NCI-H526 treated with DMSO at 0.1 percent for 48 hours (cell line): ENCODE data around the gene RNU6-1.

Experiments used
- DNase-seq: peaks from one replicate; lab custom pipeline; 2025; lab: John Stamatoyannopoulos, UW

The RNU6-1 gene

DNA sequence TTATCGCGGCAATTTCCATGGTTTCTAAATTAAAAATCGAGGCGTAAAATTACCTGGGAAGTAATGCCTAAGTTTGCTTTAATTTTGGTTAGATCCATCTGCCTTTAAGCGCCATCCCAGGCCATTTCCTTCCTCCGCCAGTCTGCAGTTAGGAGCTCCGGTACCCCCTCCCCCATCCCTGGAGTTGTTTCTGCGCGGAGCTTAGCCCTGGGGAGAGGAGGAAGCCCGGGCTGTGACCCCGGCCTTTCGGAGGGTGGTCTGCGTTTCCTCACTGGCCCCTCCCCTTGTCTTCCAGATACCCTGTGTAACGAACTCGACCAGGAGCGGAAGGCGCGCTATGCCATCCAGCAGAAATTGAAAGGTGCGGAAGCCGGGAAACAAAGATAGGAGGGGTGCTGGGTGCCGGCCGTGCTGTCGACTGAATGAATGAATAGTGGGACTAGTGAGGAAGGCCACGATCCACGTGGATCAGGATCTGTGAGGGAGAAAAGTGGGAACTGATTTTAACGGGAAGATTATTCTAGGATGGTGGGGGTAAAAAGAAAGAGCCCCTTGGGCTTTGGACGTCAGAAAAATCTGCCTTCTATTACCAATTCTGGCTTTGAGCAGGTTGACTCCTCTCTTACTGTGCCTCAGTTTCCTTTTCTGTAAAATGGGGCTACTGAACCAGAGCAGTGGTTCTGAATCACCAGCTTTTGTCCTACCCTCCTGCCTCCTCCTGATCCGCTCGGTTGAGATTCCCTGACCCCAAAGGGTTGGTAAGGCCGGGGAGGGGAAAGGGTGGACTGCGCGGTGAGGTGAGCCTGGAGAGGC is 6.7 kb downstream of the RNU6-1 start:
- DNase-seq = no peak

DNA sequence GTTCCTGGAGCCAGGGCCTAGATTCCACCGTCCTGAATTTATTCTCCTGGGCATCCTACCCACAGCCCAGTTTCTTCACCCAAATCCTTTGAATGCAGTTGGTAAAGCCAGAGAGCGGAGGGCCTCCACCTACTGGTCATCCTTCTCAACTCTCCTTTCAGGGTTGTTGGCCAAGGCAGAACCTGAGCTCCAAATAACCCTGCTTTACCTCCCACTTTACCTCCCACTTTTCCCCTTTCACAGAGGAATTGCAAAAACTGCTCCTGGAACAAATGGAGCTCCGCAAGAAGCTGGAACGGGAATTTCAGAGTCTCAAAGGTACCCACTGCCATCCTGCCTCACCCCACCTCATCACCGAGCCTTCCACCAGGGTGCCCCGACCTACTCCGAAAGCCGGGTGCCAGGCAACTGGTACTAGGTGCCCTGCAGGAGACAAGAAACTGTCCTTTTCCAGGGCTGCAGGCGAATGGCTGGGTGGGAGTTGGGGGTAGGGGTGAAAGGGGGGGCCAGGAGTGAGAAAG is 7.8 kb downstream of the RNU6-1 start:
- no peak for DNase-seq

DNA sequence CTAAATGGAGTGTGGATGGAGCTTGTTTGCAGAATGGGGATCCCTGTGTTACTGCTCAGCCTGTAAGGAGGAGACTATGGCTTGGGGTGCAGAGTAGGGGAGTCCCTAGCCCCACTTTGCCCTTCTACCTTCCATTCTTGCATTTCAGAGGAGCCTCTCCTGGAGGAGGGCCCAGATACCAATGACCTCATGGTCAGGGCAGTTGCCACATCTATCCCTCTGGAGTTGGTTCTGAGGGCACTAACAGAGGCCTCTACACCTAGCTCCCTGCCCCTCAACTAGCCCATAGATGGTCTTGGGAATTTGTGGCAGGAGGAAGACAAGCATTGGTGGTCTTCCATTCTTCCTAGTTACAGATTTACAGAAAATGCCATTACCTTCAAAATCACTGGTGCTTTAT is 8.5 kb downstream of the RNU6-1 start:
- DNase-seq = no peak

DNA sequence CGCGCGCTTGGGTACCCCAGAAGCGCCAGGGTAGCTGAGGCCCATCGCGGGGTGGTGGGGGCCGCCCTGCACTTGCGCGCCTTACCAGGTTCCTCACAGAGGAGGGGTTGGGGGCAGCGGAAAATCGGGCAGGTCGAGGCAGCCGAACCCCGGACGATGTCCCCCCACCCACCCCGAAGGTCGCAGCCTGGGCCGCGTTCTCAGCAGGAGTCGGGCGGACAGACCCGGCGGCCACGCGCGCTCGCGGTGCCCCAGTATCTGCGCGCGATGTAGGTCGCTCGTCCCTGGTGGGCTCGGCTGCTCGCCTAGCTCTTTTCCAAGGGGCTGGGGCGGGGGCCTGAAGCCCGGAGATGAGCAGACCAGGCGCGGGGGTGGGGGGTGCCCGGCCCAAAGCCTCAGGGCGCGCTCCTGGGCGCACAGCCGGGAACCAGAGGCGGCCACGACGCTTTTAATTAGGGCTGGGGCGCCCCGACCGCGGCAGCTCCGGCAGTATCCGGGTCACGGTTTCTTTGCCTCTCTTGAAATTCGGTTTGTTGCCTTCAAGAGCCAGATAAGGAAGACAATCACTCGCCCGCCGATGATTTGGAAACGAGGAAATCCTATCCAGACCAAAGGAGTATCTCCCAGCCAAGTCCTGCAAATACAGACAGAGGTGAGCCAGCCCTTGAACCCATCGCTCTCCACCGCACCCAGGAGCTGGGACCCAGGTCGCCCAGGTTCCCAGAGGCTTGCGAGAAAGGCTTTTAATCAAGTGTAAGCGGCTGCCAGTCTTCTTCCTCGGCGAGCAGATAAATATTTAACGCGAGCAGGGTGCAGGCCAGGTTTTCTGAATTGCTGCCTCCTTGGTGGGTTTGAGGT is 10.0 kb downstream of the RNU6-1 start:
- no peak for DNase-seq

DNA sequence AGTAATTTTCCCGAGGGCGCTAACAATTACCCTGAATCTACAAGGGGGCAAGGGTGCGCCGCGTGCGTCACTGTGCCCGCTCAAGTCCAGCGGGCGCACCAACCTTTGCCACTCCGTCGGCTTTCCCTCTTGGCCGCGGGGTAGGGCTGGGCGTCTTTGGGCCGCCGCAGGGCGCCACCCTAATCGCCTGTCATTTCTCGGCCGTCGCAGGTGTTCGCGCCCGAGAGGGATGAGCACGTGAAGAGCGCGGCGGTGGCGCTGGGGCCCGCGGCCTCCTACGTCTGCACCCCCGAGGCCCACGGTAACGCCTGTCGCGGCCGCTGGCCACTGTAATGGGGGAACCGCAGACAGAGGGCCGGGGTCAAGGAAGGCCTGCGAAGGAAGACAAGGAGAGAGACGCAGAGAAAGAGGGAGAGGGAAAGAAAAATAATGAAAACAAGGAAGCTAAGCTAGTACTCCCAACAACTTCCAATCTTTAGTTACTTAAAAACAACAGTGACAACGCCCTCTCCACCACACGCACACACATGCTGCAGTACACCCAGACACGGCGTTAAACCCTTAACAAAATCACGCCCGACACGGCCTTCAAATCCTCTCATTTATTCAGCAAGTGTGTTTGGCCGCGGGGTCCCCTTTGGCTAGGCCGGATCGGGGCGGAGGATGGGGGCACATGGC is 10.7 kb downstream of the RNU6-1 start:
- no peak for DNase-seq

DNA sequence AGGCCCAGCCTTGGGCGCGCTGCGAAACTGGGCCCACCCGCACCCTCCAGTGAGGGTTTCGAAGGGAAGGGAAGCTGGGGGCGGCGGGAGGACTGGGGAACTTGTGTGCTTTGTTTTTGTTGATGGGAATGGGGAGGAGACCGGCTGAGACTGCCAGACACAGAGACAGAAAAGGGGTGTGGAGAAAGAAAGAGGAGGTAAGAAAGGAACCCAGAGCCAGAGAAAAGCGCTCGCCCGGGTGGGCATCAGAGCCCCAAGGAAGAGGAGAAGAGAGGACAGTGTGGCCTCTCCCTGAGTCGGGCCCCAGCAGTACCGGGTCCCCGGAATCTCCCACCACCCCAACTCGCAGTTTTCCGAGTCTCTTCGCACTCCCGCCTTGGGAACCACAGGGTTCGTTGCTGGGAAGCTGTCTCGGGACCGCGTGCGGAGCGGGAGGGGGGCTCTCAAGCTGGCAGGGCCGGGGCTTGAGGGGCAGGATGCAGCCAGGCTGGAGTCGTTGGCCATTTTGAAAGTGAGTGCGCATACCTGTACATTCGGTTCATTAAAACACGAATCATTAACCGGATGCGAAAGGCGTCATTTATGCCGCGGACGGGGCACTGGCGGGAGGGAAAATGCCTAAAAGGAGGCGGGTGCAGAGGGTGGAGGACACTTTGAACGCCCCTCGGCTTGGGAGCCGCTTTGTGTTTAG is 11.4 kb downstream of the RNU6-1 start:
- DNase-seq = no peak

DNA sequence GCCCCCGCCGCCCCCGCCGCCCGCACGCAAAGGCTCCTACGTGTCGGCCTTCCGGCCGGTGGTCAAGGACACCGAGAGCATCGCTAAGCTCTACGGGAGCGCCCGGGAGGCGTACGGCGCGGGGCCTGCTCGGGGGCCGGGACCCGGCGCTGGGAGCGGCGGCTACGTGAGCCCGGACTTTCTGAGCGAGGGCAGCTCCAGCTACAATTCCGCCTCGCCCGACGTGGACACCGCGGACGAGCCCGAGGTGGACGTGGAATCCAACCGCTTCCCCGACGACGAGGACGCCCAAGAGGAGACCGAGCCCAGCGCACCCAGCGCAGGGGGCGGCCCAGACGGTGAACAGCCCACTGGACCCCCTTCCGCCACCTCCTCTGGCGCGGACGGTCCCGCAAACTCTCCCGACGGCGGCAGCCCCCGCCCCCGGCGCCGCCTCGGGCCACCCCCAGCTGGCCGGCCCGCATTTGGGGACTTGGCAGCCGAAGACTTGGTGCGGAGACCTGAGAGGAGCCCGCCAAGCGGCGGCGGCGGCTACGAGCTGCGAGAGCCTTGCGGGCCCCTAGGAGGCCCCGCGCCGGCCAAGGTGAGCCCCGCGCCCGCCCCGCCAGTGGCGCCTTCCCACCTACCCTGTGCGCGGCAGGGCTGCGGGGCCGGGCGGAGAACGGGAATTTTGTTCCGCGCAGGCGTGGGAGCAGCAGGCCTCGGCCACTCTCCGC is 12.1 kb downstream of the RNU6-1 start:
- no peak for DNase-seq

DNA sequence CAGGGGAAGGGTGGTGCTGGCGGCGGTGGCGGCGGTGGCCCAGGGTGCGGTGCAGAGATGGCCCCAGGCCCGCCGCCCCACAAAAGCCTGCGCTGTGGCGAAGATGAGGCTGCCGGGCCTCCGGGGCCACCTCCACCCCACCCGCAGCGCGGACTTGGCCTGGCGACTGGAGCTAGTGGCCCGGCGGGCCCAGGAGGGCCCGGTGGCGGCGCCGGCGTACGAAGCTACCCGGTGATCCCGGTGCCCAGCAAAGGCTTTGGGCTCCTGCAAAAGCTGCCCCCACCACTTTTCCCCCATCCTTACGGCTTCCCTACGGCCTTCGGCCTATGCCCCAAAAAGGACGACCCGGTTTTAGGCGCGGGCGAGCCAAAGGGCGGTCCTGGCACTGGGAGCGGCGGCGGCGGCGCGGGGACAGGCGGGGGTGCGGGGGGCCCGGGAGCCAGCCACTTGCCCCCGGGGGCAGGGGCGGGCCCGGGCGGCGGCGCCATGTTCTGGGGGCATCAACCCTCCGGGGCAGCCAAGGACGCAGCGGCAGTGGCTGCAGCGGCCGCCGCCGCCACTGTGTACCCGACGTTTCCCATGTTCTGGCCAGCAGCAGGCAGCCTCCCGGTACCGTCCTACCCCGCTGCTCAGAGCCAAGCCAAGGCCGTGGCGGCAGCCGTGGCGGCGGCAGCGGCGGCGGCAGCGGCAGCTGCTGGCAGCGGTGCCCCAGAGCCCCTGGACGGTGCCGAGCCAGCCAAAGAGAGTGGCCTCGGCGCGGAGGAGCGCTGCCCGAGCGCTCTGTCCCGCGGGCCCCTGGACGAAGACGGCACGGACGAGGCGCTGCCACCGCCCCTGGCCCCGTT is 12.9 kb downstream of the RNU6-1 start:
- DNase-seq = no peak

DNA sequence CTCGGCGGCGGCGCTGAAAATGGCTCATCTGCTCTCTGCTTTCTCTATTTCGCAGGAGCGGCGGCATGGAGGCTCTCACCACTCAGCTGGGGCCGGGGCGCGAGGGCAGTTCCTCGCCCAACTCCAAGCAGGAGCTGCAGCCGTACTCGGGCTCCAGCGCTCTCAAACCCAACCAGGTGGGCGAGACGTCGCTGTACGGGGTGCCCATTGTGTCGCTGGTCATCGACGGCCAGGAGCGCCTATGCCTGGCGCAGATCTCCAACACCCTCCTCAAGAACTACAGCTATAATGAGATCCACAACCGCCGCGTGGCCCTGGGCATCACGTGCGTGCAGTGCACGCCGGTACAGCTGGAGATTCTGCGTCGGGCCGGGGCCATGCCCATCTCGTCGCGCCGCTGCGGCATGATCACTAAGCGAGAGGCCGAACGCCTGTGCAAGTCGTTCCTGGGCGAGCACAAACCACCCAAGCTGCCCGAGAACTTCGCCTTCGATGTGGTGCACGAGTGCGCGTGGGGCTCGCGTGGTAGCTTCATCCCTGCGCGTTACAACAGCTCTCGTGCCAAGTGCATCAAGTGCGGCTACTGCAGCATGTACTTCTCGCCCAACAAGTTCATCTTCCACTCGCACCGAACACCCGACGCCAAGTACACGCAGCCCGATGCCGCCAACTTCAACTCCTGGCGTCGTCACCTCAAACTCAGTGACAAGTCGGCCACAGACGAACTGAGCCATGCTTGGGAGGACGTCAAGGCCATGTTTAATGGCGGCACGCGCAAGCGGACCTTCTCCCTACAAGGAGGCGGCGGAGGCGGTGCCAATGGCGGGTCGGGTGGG is 13.7 kb downstream of the RNU6-1 start:
- DNase-seq = no peak

DNA sequence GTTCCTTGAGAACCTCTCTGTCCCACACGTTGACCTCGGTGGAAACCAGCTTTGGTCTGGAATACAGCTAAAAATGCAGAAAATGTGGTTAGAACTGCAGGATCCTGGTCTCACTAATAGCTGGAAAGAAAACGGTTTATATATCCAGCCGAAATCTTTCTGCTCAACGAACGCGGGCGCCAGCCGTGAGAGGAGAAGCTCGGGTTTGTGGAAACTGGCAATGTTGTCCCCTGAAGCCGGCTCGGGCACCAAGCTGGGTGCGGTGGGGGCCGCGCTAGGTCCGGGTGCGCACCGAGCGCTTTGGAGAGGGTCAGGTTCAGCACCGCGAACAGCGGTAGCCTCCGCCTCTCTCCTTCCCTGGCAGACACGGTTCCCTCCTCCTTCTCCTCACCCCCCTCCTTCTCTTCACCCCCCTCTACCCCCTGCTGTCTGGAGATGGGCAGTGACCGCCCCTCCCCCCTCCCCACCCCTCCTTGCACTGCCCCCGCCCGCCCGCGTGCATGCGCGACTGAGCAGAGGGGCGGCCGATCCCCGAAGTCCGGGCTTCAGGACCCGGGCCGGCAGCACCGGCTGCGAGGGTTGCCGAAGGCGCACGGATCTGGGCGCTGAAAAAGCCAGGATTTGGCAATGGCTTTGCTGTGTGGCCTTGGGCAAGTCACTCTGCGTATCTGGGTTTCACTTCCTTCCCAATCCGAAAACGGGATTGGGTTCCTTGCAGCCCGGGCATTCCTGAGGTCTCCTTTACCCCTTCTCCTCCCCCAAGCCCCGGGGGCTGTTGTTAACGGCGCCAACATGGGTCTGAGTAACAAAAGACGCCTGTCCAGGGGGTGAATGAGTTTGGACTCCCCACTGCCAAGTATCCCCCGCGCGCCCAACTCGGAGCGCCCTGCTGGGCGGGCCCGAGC is 14.6 kb downstream of the RNU6-1 start, which contains the start of gene SKOR1:
Gene SKOR1, plus strand, starts transcription at position 534 of the 905 bp plus-strand sequence. Its CDS starts 94 bp downstream, at position 628.
- DNase-seq = no peak

DNA sequence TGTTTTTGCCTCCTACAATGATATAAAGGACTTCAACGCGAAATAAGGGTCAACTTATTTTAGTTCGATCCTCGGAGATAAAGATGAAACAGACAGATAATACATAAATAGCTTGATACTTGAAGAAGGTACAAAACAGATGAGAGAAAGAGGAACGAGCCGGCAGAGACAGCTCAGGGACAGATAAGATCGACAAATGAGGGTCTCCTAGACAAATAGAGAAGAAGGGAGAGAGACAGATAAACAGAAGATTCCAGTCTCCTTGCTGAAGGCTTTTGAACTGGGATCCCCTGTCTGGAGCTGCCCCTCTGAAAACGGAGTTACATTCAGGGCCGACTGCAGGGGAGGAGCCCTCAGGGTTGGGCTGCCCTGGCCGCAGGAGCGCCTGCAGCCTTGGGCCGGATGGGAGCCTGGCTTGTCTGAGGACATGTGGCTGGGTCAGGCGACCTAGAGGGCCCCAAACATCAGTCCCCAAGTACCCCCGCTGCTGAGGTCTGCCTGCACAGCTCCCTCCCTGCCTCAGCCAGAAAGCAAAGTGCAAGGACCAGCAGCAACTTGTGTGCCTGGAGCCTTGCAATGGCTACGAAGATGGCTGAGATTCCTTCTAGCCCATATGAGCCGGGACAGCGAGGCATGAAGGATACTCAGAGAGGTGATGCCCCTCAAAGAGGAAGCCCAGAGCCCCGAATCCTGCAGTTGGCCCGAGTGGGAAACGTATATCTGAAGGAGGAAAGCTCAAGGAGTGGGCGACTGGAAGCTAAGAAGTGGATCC is 15.5 kb downstream of the RNU6-1 start:
- DNase-seq = no peak

DNA sequence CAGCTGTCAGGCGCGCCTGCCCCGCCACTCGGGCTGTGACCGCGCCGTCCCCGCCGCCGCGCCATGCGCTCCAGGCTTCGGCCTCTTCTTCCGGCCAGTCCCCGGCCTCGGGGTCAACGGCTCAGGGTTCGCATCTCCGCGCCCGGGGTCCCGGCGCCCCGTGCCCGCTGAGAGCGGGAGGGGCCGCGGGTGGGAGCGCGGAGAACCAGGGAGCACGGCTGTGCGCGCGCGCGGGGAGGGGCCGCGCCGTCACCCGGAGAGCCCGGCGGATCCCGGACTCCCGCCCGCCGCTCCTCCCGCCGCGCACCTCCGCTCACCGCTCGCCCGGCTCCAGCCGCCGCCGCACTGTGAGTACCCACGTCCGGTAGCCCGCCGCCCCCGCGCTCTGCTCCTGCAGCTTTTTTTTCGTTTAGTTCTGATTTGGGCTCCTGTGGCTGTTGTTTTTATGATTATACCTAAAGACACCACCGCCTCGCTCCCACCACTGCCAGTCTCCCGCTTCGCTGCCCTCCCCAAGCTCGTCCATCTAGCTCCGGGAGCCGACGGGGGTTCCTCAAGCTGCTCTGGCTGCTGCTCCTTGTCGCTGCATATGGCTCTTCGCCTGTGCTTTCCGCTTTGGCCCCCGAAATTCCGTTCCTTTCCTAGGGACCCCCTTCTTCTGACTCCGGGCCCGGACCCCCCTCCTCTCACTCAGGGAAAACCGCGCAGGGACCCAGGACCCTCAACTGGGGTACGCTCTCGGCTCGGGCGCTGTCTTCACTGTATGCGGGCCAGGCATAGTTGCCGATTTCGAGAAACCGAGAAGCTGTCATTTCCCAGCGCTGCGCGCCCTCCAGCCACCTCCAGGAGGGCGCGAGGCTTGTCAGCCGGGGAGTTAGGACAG is 16.3 kb downstream of the RNU6-1 start:
- DNase-seq = no peak

DNA sequence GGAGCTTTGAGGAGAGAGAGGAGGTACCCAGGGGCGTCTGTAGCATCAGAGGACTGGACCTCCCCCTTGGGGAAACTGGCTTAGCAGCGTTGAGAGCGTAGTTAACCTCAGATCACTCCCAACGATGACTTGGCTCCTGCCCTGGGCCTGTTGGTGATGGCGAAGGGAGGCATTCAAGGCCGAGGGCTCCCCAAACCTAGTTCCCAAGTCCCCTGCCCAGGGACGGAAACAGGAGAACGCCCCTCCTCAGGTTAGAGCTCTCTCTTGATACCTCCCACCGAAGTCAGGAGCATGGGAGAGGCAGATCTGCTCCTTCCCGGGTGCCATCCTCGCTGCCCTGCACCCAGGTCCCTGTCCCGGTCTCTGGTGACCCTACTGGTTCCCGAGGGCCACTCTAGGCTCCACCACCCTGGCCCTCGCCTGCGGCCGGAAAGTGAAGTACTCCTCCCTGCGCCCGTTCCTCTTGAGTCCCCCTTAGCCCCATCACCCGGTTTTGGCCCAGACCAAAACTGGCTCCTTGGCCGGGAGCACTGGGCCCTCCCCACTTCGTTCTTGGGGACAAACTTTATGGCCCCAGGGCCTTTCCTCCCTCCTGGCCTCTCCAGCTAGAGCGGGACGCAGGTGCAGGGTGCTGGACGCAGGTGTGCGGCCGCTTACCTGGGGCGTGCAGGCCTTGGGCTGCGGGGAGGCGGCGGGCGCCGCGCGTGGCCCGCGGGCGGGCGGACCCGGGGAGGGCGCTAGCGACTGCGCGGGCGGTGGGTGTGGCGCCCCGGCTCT is 17.1 kb downstream of the RNU6-1 start:
- DNase-seq = no peak

DNA sequence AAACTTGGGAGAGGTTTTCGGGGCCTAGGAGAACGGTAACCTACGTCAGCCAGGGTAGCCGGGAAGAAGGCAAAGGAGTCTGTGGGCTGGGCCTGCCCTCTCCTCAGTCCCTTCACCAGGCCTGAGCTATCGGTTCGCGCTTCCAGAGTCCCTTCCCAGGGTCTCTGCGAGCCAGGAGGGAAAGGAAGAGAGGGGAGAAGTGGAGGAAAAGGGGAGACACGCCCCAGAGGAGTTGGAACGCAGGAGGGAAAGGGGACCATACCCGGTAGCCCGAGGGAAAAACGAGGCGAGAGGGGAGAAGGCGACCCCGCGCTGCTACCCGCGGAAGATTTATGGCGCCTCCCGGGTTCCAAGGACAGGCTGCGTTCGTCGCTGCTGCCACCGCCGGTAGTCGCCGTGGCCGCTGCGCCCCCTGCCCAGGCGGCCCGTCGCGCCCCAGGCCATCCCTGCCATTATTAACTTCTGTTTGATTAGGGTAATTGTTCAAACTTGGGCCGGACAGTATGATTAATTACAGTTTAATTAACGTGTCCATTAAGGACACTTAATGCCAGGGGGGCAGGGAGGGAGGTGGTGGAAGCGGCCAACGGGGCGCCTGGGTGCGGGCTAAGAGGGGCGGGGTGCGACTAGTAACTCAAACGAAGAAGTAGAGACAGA is 17.9 kb downstream of the RNU6-1 start:
- no peak for DNase-seq
